ENCODE data around the gene SOCS1. TPM values are rescaled to one million over a fixed set of nuclear protein-coding genes. Genes with fewer than 3 reads are reported as not detected.

The SOCS1 gene
- polyA plus RNA-seq, 1 of the 3 experiments (the other 2 are of a cell fraction): 8.6 TPM

DNA sequence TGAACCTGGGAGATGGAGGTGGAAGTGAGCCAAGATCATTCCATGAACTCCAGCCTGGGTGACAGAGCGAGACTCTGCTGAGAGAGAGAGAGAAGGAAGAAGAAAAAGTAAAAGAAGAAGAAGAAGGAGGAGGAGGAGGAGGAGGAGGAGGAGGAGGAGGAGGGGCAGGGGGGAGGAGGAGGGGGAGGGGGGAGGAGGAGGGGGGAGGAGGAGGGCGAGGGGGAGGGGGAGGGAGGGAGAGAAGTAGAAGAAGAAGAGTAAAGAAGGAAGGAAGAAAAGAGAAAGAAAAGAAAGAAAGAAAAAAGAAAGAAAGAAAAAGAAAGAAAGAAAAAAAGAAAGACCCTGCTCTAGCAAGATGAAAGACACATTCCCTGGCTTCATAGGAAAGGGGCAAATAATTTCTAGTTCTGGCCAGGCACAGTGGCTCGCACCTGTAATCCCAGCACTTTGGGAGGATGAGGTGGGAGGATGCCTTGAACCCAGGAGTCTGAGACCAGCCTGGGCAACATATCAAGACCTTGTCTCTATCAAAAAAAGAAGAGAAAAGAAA is 23.6 kb downstream of the SOCS1 start:
- Histone ChIP-seq H3K9ac (no peak overlapping the region), H3K27me3 (ENCODE audit: insufficient read depth) (no peaks in the 10 kb centered on the region), H3K4me1 (ENCODE audit: control insufficient read depth in 1 of 2, insufficient read depth in 2 of 2, low read depth in 1 of 2, low read length in 1 of 2) (peaks cover 0 to 4% of the 10 kb centered on the region in 2 experiments; a peak in 1 of 4 replicates), H3K9me3 (no peaks in the 10 kb centered on the region), H3K27ac (ENCODE audit: low read depth in 2 of 2, low read length in 1 of 2) (no peak overlapping the region), H3F3A (replicated peaks; ENCODE audit: insufficient read depth) (no peaks in the 10 kb centered on the region), H2AFZ (ENCODE audit: low read depth) (no peak overlapping the region), H3K4me2 (no peak overlapping the region), H4K20me1 (ENCODE audit: insufficient read depth) (no peaks in the 10 kb centered on the region), H3K4me3 (ENCODE audit: low read depth in 2 of 2, low read length in 1 of 2) (no peak overlapping the region), H3K36me3 (replicated peaks in 1 of 2; ENCODE audit: control insufficient read depth in 1 of 2, insufficient read depth in 2 of 2, low read length in 1 of 2) (no peaks in the 10 kb centered on the region), H3K79me2 (ENCODE audit: insufficient read depth) (no peaks in the 10 kb centered on the region), H3K9me2 (no peaks in the 10 kb centered on the region)
- 92% methylated on average over 2 of the region's 3 CpGs for WGBS (ENCODE audit: low lambda C conversion rate)
- DNase-seq: no peak
- POLR2A ChIA-PET: no interaction called here
- TF ChIP-seq TCF12 (IDR thresholded peaks at IDR 0.05): no peak
- TF ChIP-seq, protein P1, sequence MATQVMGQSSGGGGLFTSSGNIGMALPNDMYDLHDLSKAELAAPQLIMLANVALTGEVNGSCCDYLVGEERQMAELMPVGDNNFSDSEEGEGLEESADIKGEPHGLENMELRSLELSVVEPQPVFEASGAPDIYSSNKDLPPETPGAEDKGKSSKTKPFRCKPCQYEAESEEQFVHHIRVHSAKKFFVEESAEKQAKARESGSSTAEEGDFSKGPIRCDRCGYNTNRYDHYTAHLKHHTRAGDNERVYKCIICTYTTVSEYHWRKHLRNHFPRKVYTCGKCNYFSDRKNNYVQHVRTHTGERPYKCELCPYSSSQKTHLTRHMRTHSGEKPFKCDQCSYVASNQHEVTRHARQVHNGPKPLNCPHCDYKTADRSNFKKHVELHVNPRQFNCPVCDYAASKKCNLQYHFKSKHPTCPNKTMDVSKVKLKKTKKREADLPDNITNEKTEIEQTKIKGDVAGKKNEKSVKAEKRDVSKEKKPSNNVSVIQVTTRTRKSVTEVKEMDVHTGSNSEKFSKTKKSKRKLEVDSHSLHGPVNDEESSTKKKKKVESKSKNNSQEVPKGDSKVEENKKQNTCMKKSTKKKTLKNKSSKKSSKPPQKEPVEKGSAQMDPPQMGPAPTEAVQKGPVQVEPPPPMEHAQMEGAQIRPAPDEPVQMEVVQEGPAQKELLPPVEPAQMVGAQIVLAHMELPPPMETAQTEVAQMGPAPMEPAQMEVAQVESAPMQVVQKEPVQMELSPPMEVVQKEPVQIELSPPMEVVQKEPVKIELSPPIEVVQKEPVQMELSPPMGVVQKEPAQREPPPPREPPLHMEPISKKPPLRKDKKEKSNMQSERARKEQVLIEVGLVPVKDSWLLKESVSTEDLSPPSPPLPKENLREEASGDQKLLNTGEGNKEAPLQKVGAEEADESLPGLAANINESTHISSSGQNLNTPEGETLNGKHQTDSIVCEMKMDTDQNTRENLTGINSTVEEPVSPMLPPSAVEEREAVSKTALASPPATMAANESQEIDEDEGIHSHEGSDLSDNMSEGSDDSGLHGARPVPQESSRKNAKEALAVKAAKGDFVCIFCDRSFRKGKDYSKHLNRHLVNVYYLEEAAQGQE (IDR thresholded peaks at IDR 0.05; ENCODE audit: low read depth, low read length): no peak
- TF ChIP-seq GABPA (IDR thresholded peaks at IDR 0.05; ENCODE audit: low read depth): no peak
- no peak for TF ChIP-seq EZH2phosphoT487 (IDR thresholded peaks at IDR 0.05; ENCODE audit: borderline replicate concordance, low read depth)
- no peak for TF ChIP-seq POLR2AphosphoS5 (IDR thresholded peaks at IDR 0.05; ENCODE audit: low read depth, low read length)
- TF ChIP-seq RCOR1 (IDR thresholded peaks at IDR 0.05; ENCODE audit: low read length): no peak
- TF ChIP-seq, protein P2, sequence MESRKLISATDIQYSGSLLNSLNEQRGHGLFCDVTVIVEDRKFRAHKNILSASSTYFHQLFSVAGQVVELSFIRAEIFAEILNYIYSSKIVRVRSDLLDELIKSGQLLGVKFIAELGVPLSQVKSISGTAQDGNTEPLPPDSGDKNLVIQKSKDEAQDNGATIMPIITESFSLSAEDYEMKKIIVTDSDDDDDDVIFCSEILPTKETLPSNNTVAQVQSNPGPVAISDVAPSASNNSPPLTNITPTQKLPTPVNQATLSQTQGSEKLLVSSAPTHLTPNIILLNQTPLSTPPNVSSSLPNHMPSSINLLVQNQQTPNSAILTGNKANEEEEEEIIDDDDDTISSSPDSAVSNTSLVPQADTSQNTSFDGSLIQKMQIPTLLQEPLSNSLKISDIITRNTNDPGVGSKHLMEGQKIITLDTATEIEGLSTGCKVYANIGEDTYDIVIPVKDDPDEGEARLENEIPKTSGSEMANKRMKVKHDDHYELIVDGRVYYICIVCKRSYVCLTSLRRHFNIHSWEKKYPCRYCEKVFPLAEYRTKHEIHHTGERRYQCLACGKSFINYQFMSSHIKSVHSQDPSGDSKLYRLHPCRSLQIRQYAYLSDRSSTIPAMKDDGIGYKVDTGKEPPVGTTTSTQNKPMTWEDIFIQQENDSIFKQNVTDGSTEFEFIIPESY (IDR thresholded peaks at IDR 0.05; ENCODE audit: borderline replicate concordance, low read depth): no peak
- TF ChIP-seq MEF2A (IDR thresholded peaks at IDR 0.05; ENCODE audit: borderline replicate concordance, low read depth): no peak
- TF ChIP-seq NFIC (IDR thresholded peaks at IDR 0.05; ENCODE audit: borderline replicate concordance): no peak
- no peak for TF ChIP-seq NRF1 (IDR thresholded peaks at IDR 0.05; ENCODE audit: low read depth, low read length)
- TF ChIP-seq EP300 (IDR thresholded peaks at IDR 0.05; ENCODE audit: borderline replicate concordance in 1 of 2, low read depth in 1 of 2, low read length in 1 of 2): no peak
- TF ChIP-seq, protein P3, sequence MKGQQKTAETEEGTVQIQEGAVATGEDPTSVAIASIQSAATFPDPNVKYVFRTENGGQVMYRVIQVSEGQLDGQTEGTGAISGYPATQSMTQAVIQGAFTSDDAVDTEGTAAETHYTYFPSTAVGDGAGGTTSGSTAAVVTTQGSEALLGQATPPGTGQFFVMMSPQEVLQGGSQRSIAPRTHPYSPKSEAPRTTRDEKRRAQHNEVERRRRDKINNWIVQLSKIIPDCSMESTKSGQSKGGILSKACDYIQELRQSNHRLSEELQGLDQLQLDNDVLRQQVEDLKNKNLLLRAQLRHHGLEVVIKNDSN (IDR thresholded peaks at IDR 0.05; ENCODE audit: borderline replicate concordance, low read depth): no peak
- TF ChIP-seq SMC3 (IDR thresholded peaks at IDR 0.05; ENCODE audit: low read depth, low read length): no peak
- no peak for TF ChIP-seq TEAD4 (IDR thresholded peaks at IDR 0.05; ENCODE audit: borderline replicate concordance, insufficient read depth)
- no peak for TF ChIP-seq FOXJ3 (CRISPR knock-in tag; IDR thresholded peaks at IDR 0.05)
- no peak for TF ChIP-seq JUND (IDR thresholded peaks at IDR 0.05)
- no peak for TF ChIP-seq ELF1 (IDR thresholded peaks at IDR 0.05)
- TF ChIP-seq RAD21 (IDR thresholded peaks at IDR 0.05; ENCODE audit: low read length): no peak
- no peak for TF ChIP-seq CHD2 (IDR thresholded peaks at IDR 0.05; ENCODE audit: low read length, partially characterized antibody)
- CTCF ChIA-PET: interaction anchor here (0.6 to 1.6 kb wide), 2 partner anchors 23 to 24 kb away, joined by 4 to 6 read pairs; partner anchors contain the start of gene SOCS1
